ENCODE measurements around the gene MMP15. TPM values are rescaled to one million over a fixed set of nuclear protein-coding genes. Genes with fewer than 3 reads are reported as not detected.
"Not testable (repeated sequence)": the region's sequence is repeated elsewhere in the genome, so short reads cannot be mapped to it uniquely, and the experiment has no call there.

MMP15 gene
- total RNA-seq, 1 experiment from 2014 or later, result 2.6 TPM

DNA sequence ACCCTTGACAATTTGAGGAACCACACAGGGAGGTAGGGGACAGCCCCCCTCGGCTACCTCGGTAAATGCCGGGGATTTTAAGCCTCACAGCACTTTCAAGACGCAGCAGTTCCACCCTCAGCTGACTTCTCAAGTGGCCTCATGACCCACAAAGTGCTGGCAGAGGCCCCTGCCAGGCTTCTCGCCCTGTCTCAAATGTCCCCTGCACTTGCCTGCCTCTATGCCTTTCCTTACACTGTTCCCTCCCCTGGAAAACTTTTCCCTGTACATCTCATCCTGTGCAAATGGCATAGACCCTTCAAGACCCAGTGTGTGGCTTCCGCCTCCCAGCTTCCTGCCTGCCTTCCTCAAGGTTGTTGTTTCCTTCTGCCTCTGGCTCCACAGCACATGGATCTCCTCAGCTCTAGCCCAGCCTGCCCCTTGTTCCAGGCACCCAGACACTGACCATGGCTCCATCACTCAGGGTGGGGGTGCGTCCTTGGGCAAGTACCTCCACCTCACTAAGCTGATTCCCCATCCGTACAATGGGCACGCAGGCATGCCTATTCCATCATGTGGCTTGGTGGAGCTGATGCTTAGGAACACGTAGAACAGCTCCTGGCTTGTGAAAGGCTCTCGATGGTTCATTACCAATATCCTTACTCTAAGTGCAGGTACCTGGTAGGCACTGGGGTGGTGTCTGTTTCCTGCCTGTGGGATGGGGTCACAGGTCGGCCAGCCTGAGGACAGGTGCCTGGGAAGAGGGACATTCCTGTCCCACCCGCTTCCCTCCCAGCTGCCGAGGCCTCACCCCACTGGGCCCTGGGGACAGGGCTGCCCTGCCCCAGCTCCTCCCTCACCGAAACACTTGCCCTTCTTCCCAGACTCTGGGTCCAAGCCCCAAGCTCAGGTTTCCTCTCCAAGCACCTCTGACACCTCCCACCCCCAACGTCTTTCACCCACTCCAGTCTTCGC, 24.0 kb downstream of the MMP15 start:
- no peak for DNase-seq (ENCODE audit: low read depth)

DNA sequence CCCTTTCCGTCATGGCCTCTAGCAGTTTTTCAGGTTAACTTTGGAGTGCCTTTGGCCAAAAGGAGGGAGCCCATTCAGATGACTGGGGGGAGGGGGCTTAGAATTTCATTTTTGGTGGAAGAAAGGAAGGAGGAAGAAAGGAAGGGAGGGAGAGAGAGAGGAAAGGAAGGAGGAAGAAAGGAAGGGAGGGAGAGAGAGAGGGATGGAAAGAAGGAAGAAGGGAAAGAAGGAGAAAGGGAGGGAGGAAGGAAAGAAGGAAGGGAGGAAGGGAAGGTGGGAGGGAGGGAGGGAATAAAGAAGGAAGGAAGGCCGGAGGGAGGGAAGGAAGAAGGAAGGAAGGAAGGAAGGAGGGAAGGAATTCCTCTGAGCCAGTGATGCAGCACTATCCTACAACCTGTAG, 25.7 kb downstream of the MMP15 start:
- no peak for DNase-seq (ENCODE audit: low read depth)

DNA sequence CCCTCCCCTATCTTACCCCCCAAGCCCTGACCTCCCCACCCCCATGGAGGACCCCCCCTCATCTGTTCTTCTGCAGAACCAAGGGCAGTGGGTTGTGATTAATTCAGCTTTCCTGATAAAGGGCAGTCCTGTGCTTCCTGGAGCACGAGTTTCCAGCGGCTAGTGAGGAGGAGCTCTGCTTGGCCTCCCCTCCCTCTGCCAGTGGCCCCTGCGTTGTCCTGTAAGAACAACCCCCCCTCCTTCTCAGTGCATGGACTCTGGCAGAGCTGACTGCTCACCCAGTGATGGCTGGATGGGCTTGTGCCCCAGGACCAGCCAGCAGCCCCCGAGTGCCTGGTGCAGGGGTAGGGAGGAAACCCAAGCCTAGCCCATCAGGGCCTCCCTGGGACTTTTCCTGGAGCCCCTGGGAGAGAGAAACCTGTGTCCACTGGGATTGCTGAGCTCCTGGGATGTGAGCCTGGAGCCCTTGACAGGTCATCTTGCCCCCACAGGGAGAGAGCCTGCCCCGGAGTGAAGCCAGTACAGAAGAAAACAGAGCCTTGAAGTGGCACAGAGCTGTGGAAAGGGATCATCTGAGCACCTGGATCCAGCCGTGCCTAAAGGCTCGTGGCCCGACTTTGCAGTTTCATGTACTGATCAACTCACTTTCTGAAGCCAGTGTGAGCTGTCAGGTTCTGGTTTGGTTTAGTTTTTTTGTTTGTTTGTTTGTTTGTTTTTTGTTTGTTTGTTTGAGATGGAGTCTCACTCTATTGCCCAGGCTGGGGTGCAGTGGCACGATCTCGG, 26.5 kb downstream of the MMP15 start:
- DNase-seq (ENCODE audit: low read depth), result no peak

DNA sequence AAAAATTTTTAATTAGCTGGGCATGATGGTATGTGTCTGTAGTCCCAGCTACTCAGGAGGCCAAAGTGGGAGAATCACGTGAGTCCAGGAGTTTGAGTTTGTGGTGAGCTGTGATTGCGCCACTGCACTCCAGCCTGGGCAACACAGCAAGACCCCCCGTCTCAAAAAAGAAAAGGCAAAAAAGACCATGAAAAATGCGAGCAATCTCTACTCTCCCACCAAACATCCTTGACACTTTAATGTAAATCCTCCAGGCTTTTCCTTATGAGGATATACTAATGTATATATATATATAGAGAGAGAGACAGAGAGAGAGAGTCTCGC, 28.1 kb downstream of the MMP15 start:
- no peak for DNase-seq (ENCODE audit: low read depth)

DNA sequence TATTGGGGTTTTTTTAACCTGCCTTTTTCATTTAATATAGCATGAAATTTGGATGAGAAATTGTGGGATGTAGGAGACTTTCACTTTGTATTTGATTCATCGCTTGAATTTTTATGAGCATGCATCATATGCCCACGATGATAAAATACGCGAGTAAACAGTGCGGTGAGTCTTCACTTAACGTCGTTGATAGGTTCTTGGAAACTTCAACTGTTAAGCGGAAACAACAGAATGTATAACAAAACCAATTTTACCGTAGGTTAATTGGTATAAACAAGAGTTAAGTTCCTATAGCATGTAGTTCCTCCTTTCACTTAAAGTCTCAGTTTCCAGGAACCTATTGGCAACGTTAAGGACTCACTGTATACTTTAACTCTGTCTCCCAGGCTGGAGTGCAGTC, 28.7 kb downstream of the MMP15 start:
- DNase-seq (ENCODE audit: low read depth), result no peak

DNA sequence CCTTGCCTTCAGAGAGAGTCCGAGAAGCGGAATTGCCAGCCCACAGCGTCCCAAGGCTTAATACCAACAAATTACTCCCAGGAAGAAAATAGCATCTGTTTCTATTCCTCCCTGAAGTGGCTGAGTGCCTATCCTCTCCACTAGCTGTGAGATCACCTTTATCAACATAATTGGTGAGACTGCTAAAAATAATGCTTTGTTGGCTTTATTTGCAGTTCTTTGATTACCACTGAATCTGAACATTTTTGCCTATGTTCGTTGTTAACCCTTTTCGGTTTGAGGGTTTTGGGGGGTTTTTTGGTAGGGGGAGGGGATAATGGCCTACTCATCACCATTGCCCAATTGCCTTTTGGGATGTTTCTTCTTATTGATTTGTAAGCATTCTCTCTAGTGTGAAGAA, 31.0 kb downstream of the MMP15 start:
- DNase-seq (ENCODE audit: low read depth), result no peak

DNA sequence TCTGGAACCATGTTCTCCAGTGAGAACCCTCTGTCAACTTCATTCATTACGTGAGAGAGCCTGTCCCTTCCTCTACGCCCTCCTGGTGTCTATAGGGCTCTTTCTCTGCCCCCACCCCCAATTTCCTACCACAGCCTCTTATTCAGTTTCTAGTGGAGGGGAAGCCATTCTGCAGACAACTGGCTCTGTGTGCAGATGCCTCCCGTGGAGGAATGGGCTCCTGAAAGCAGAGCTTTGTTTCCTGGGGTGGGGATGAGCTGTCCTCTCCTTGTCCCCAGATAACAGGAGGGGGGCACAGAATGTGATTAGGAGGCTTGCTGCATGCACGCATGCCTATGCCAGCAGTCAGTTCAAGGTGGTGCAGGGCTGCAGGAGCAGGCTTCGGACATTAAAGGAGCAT, 31.6 kb downstream of the MMP15 start:
- peak; percentile 34 for DNase-seq (ENCODE audit: low read depth)

DNA sequence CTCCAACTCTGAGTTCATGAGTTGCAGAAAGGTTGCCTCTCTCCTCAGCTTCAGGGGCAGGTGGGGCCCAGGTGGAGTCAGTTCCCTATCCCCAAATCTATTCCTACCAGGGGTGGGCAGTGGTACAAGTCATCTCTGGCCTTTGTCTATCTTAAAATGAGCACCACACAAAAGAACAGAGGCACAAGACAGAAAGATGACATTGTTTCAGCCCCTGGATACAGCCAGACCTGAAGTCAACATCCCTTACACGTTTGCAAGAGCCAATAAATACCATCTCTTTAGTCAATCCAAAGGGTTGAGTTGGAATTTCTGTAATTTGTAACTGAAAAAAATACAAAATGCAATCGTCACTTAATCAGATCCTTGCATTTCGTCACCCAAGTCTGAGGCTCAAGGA, 32.2 kb downstream of the MMP15 start:
- no peak for DNase-seq (ENCODE audit: low read depth)

DNA sequence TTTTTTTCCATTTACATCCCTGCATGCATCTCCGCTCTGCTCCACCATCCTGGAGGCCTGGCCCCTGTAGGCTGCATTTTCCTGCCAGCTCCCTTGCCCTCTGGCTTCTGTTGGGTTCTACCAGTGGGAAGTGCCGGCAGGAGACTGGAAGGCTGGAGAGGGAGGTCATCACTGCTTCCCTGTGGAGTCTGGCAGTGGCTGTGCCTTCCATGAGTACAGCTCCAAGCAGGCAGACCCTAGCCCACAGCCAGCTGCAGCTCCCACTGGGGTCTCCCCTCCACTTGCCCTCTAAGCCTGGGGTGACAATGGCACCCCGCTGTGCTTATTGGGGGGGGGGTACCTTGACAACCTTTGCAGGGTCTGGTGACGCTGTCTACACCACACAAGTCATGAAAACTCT, 37.3 kb downstream of the MMP15 start:
- no peak for DNase-seq (ENCODE audit: low read depth)

DNA sequence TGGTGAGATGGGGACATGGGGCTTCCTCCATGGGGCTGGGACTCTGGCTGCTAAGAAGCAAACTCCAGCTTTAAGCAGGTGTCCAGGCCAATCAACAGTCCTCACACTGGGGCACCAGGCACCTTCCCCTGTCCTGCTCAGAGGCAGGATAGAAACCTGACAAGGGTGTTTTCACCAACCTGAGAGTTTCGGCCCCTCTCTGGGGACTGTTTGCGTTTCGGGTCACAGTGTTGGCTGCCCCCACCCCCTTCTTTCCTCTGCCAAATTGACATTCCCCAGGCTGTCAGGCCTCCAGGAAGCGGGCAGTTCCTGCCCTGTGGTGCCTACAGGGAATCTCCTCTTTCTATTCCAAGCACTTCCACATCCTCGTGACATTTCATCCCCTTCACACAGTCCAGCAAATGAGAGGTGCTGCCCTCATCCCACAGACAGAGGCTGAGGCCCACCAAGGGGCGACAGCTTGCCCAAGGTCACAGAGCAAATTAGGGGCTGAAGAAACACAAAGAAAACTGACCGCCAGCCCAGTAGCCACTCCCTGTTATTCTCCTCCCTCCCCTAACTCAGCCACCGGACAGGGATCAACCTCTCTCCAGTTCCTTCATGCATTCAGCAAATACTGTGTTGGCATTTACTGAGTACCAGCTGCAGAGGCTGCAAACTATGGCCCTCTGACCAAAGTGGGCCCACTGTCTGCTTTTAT, 38.0 kb downstream of the MMP15 start:
- DNase-seq (ENCODE audit: low read depth), result no peak

DNA sequence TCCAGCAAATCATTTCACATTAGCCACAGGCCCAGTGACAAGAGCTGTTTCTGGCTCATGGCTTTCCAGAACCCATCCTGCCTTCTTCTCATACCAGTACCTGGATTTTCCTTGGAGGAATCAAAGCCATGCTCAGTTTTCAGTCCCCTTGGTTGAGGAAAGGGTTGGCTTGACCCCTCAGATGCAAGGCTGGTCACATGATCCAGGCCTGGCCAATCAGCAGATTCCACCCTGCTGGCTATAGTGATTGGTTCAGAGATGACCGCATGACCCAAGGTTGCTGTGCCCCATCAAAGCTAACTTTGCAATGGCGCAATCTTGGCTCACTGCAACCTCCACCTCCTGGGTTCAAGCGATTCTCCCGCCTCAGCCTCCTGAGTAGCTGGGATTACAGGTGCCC, 45.0 kb downstream of the MMP15 start:
- no peak for DNase-seq (ENCODE audit: low read depth)

DNA sequence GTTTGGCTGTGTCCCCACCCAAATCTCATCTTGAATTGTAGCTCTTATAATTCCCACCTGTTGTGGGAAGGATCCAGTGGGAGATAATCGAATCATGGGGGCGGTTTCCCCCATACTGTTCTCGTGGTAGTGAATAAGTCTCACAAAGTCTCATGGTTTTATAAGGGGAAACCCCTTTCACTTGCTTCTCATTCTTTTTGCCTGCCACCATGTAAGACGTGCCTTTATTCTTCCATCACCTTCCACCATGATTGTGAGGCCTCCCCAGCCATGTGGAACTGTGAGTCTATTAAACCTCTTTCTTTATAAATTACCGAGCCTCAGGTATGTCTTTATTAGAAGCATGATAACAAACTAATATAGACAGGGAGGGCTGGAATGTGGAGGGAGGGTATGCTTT, 46.6 kb downstream of the MMP15 start:
- not testable (repeated sequence) for DNase-seq (ENCODE audit: low read depth)

DNA sequence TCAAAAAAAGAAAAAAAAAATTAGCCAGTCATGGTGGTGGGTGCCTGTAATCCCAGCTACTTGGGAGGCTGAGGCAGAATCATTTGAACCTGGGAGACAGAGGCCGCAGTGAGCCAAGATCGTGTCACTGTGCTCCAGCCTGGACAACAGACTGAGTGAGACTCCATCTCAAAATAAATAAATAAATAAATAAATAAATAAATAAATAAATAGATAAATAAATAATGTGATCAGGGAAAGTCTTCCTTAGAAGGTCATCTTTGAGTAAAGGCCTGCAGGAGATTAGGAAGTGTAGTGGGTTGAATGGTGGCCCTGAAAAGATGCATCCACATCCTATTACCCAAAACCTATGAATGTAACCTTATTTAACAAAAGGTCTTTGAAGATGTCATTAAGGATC, 47.5 kb downstream of the MMP15 start:
- DNase-seq (ENCODE audit: low read depth), result not testable (repeated sequence)

DNA sequence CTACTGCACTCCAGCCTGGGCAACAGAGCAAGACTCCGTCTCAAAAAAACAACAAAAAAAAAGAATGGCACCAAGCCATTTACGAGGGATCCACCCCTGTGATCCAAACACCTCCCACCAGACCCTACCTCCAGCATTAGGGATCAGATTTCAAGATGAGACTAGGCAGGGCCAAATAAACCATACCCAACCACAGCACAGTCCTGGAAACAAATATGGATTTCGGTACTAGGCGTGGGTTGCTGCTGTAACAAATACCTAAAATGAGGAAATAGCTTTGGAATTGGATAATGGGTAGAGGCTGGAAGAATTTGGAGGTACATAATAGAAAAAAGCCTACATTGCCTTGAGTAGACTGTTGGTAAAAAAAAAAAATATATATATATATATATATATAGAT, 49.1 kb downstream of the MMP15 start:
- no peak for DNase-seq (ENCODE audit: low read depth)

DNA sequence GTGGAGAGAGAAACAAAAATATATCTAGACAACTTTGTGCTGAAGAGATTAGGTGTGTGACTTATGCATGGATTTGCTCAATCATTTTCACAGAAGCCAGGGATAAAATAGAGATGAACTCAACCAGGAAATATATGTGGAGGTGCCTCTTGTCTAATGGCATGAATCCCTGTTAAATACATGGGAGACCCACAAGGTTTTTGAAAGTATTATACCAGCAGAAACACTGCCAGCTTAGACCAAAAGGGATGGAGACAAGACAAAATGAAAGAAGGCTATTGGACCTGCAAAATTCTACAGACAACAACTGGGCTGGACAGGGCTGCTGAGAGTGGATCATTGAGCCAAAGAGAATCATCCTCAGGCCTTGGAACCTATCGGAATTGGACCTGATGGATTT, 51.0 kb downstream of the MMP15 start:
- DNase-seq (ENCODE audit: low read depth), result no peak

DNA sequence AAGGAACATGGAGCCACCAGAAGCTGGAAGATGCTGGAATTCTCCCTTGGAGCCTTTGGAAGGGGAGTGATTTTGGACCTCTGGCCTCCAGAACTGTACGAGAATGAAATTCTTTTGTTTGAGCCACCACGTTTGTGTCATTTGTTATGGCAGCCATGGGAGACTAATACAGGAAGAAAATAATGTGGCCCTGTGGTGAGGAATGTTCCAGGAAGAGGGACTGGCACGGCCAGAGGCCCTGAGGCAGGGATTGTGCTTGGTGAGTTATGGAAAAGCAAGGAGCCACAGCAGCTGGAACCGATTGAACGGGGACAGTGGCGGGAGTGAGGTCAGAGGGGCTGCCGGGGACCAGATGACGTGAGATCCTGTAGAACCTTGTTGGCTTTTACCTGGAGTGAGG, 52.2 kb downstream of the MMP15 start:
- DNase-seq (ENCODE audit: low read depth), result peak; percentile 24

DNA sequence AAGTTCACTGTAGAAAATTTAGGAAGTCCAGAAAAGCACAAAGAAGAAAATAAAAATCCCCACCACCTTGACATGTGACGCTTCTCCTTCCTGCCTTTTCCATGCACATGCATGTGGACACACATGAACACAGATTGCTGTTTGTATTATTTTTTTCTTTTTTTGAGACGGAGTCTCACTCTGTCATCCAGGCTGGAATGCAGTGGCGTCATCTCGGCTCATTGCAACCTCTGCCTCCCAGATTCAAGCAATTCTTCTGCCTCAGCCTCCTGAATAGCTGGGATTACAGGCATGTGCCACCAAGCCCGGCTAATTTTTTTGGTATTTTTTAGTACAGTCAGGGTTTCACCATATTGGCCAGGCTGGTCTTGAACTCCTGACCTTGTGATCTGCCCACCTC, 55.1 kb downstream of the MMP15 start:
- not testable (repeated sequence) for DNase-seq (ENCODE audit: low read depth)

DNA sequence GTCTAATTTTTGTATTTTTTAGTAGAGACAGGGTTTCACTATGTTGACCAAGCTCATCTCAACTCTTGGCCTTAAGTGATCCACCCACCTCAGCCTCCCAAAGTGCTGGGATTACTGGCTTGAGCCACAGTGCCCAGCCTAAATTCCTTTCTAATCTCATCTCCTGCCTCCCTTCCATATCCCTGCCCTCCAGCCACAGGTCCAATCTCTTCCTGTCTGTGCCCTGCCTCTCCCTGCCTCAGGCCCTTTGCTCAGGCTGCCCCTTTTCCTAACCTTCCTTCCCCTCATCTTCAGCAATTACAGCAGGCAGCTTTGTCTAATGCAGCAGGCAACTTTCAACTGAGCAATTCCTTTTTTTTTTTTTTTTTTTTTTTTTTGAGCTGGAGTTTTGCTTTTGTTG, 56.8 kb downstream of the MMP15 start:
- no peak for DNase-seq (ENCODE audit: low read depth)

DNA sequence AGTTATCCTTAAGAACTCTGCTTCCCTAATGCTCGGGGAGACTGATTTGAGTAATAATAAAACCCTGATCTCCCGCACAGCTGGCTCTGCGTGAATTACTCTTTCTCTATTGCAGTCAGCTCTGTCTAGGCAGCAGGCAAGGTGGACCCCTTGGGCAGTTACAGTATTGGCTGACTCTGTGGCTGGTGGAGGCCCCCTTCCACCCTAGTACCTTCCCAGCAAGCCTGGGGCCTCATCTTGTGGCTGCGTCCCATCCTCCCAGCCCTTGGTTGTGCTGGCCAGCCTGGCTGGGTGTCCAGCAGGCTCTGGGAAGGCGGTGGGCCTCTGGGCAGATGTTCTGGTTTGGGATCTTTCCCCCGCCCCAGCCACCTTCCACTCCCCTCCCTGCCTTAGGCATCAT, 59.1 kb downstream of the MMP15 start:
- no peak for DNase-seq (ENCODE audit: low read depth)

DNA sequence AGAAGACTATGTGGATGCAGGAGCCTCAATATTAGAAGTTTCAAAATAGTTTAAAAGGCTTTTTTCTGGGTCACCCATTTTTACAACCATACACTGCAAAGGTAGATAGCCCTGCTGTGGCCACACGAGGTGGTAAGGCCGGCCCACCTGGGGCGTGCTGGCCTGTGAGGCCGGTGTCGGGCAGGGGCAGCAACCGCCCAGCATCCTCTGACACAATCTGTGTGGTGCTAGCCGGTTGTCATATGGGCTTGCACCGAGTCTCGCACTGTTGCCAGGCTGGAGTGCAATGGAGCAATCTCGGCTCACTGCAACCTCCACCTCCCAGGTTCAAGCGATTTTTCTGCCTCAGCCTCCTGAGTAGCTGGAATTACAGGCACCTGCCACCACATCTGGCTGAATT, 59.6 kb downstream of the MMP15 start:
- DNase-seq (ENCODE audit: low read depth), result no peak

DNA sequence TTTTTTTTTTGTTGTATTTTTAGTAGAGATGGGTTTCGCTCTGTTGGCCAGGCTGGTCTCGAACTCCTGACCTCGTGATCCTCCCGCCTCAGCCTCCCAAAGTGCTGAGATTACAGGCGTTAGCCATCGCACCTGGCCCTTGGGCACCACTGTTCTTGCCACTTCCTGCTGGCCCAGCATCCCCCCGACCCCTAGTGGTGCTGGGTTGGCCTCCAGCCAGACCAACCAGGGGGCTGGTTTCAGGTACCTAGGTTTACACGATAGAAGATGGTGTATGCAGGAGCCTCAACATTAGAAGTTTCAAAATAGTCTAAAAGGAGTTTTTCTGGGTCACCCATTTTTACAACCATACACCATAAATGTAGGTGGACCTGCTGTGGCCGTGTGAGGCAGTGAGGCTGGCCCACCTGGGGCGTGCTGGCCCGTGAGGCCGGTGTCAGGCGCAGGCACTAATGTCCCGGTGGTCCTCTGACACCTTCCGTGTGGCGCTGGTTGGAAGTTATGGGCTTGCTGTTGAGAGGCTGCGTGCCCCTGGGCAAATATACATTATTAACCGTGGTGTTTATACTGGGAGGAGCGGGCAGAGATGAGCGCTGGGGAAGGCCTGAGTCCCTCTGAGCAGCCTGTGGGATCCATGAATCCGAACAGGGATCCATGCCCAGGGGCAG, 60.2 kb downstream of the MMP15 start:
- no peak for DNase-seq (ENCODE audit: low read depth)

Measured in RPMI7951 (cell line).